OCI-LY1 (cell line): ENCODE measurements around the gene DUSP16.

ENCODE experiments used
- CTCF ChIP-seq: fragments of 200-600 bp; sonication (generic), shearing (Covaris generic); IDR thresholded peaks from 2 replicates; pipeline ENCODE4 v1.5.1; 2017; ENCODE audit warnings: mild to moderate bottlenecking, antibody characterized with exemption, low read length, moderate library complexity, mixed read lengths
- EZH2 ChIP-seq: fragments of 200-600 bp; sonication (generic), shearing (Covaris generic); IDR thresholded peaks from 2 replicates; pipeline ENCODE4 v1.8.0; 2017; ENCODE audit warnings: borderline replicate concordance, mixed run types, mild to moderate bottlenecking, antibody characterized with exemption, low read length, moderate library complexity, mixed read lengths

- TF ChIP-seq EZH2 (no peak), CTCF (no peak)
Measured at GRCh38 chr12:12439636-12440035, 123.0 kb downstream of the DUSP16 start.
